ENCODE measurements around the gene WWOX.

WWOX gene

DNA sequence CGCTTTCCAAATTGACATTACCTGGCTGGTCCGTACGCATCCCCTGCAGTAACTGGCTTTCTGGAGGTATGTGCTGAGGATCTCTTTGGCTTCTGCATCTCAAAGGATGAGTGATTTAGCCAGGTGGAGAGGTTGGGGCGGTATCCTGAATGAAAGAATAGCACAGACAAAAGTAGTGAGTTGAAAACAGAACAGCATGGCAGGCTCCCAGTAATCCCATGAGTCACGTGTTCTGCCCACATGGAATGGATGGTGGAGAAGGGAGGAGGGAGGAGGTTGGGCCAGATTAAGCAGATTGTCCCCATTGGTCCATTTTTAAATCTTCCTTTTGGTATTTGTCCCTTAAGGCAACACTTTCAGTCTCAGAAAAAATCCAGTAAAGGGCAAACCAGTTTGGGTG, 176.0 kb downstream of the WWOX start:
- no peak for DNase-seq (ENCODE audit: low spot score)

DNA sequence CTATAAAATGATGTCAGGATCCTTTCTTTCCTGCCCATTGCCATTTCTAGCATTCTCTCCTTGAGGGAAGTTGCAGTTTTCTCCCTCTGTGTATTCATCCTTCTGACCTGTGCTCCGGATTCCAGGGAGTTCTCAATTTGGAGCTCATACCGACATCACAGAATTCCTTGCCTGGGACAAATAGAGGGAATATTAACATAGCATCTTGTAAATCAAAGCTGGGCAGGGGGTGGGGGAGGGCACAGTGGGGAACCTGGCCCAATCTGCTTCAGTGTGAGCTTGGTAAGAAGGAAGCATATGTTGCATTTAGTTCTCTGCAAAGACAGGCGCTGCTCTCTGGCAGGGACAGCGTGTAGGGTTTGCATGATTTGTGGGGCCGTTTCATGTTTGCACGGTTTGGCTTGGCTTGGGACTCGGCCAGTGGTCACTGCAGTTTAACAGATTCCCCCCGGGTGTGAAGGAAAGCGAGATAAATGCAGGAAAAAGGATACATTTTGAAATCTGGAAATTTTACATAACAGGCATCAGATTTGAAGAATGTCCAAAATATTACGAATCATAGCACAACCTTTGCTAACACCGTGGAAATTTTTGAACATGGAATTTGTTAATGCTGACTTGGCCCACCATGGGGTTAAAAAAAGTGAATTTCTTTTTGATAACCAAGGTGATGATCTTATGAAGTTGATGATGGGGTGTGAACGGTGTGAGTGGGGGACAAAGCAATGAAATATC, 178.0 kb downstream of the WWOX start:
- DNase-seq (ENCODE audit: low spot score) = no peak

DNA sequence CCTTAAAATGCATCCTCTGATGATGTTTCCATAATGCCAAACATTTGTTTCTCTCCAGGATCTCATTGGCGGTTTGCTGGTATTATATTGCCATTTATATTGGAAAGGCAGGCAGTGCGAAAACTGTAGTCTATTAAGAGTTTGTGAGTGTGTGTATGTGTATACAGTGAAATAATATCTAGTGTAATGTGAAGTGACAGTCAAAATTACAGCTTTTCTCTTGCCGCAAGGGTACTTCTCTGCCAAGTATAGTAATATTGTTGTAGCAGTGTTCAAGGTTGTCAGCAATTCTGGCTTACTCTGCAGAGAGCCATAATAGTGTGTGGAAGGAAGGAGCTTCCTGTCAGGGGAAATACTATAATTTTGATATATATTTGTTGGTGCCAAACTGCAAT, 178.6 kb downstream of the WWOX start:
- DNase-seq (ENCODE audit: low spot score) = no peak

DNA sequence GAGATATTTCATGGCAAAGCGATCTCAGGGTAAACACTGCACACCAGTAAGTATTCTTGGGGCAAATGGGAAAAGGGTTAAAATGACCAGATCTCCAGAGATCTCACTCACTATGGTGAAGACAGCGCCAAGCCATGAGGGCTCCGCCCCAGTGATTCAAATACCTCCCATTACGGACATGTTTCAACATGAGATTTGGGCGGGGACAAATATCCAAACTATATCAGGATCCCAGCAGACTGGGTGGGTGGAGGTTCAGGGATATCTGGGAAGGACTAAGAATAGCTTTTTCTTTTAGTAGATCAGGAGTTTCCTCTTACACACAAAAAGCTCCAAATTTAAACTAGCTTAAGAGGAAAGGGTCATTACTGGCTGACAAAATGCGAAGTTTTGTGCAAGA, 181.7 kb downstream of the WWOX start:
- no peak for DNase-seq (ENCODE audit: low spot score)

DNA sequence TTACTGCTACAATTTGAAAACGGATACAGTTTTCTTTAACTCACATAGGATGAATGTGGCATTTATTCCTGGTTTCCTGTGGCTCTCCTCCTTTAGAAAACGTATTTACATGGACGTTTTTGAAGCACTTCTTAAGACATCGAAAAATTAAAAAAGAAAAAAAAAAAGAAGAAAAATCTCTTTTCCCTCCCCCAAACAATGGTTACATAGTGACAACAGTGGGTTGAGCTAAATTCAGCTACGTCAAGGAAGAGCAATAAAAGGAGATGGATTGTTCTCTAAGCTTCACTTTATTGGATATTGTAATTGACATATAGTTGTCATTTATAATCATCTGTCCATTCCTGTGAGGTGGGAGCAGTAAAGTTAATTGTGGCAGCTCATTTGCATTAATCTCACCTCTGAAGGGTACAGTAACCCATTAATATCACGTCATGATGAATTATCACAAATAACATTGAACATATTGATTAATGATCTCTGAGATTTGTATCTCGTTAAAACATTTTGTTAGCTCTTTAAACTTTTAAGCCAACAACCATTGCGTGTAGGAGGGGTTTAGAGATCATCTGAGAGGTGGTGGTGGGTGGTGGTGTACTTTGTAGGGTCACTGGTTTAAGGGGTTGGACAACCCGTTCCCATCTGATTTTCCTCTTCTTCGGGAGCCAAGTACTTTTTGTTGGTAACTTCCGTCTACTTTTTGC, 184.2 kb downstream of the WWOX start:
- no peak for DNase-seq (ENCODE audit: low spot score)

DNA sequence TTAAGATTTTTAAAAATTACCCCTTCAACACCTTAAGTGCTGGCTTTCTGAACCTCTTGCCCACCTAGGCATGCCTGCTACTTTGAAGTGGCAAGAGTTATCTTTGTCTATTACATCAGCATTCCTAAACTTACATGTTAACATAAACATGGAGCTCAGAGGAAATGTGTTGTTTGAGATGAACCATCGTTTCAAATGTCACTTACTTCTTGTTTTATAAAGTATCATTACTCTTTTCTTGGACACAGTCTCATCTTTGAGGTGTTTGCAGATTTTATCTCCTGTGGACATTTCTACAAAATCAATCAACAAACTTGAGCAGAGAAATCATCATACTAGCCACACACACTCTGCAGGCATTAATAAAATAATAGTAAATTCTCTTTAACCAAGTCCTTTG, 184.9 kb downstream of the WWOX start:
- no peak for DNase-seq (ENCODE audit: low spot score)

DNA sequence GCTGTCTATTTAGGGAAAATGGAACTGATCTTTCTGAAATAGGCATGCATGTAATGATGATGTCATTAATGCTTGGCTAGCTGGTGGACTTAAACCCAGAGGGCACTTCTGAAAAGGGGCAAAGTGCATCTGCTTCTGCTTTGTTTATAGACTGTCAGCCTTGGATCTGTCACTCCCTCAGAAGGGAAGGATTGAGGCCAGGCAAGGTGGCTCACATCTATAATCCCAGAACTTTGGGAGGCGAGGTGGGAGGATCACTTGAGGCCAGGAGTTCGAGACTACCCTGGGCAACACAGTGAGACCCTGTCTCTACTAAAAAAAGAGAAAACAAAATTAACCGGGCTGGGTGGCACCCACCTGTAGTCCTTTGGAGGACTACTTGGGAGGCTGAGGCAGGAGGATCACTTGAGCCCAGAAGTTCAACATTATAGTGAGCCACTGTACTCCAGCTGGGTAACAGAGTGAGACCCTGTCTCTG, 185.5 kb downstream of the WWOX start:
- DNase-seq (ENCODE audit: low spot score) = no peak

DNA sequence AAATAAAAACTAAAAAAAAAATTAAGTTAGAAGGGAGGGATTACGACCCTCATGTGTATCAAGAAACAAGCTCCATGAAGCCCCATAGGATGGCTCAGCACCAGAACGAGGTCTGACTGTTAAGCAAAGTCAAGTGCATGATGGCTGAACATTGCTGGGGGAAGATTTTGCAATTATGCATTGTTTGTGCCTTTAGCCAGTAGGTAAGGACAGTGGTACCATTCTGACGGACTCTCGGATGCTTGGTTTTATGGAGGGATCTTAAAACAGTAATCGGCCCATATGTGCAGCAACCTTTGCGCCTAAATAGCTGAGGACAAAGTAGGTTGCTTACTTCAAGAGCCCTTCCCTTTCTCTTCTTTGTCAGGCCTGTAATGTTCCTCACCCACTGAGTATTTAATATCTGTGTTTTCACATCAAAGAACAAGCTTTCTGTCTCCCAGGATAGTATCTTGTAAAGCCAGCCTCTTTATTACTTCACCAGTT, 186.0 kb downstream of the WWOX start:
- no peak for DNase-seq (ENCODE audit: low spot score)

DNA sequence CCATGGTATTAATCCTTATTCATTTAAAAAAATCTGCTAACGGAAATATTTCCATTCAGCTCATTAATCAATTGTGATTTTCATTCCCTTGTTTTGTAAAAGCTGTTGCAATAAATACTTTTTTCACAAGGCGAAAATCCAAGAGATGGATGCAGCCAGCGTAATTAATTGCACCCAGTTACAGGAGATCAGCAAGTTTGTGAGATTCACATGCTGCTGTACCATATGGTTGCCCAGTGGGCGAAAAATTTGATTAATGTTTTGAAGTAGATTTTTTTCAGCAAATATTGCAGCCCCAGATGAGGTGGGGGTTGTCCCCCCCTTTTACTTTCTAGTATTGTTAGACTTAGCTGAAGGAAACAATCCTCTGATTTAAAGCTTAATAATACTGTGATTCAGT, 186.6 kb downstream of the WWOX start:
- DNase-seq (ENCODE audit: low spot score) = no peak

DNA sequence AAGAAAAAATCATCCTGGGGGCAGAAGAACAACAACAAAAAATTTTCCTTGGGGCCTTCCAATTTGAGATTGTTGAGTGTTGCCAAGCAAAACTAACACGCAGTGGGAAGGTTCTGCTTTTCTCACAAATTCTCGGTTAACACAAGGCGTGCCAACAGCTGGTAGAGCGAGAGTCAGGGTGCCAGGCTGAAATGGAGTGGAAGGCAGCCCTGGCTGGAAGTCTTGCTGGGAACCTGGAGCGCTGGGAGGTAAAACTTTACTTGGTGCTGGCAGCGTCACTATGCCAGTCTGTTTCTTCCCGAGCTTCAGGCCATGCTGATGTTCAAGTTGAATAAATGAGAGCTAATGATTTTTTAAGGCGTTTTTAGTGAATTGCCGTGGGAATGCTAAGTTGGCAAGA, 189.4 kb downstream of the WWOX start:
- no peak for DNase-seq (ENCODE audit: low spot score)

DNA sequence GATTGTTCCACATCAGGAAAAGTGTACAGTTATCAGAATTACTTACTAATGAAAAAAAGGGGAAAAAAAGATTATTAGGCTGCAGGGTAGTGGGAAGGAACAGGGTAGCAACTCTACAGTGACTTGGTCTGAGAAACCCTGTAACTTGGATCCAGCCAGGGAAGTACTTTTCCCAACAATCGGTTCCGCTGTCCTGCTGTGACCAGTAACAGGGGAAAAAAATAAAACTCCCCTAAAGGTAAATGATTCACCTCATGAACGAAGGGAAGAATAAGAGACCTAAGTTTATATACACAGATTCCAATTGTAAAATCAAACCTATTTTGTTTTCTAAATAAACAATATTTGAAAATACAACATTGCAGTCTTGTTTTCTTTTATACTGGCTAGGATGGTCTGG, 189.9 kb downstream of the WWOX start:
- no peak for DNase-seq (ENCODE audit: low spot score)

DNA sequence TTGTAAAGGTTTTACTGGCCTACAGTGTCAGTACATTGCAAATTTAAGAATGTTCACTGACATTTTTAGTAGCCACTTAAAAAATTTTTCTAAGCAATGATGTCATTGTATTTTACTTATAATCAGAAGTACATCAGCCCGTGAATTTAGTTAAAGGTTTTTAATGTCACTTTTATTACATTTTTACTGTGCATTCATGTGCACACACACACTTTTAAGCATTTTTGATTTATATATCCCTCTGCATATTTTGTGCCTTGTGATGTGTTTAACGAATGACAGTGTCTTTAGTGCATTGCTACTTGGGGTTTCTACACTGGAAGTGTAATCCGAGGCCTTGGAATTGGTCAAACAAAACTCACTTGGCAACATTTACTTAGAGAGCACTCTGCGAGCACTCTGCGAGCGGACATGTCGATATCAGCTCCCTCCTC, 190.4 kb downstream of the WWOX start:
- DNase-seq (ENCODE audit: low spot score) = no peak

DNA sequence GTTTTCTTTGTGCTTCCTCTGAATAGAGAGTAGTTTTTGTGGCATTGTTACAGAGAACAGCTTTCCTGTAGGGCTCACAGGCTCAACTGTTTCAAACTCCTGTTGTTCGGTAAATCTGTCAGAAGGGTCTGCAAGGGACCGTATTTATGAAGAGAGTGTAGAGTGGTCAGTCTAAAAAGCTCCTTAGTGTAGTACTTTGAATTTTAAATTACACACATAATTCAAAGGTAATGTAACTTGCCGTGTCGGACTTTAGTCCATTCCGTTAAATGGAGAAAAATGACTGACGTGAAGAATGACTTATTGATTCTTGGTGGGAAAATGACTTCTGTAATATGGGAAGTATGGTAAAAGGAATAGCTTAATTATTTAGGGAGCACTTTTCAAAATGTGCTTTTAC, 190.9 kb downstream of the WWOX start:
- DNase-seq (ENCODE audit: low spot score) = no peak

DNA sequence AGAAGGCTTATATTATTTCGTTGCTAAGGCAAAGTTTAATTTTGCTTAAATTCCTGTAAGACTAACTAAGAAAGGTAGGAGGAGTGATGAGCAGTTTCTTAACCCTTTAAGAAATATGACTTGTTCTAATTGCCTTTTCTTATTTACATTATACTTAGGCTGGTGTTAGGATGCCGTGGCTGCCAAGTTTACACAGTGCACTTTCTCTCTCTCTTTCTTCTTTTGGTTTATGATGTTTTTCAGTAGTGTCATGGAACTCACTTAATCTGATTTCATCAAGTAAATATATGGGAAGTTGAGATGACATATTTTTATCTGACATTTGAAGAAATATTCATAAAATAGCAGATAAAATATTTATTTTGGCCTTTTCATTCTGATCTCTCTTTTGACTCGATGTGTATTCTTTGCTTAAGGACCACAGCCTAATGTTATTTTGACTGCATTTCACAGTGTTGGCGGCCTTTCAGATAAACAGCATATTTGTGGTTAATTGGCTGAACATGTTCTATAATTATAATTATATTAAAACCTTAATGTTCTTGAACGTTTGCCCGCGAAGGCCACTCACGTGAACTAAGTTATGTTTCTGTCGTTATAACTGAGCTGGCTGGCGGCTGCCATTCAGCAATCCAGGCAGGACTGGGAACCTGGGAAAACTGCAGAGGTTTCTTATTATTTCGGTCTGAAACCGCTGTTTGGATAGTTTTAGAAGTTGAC, 191.6 kb downstream of the WWOX start:
- DNase-seq (ENCODE audit: low spot score) = no peak

DNA sequence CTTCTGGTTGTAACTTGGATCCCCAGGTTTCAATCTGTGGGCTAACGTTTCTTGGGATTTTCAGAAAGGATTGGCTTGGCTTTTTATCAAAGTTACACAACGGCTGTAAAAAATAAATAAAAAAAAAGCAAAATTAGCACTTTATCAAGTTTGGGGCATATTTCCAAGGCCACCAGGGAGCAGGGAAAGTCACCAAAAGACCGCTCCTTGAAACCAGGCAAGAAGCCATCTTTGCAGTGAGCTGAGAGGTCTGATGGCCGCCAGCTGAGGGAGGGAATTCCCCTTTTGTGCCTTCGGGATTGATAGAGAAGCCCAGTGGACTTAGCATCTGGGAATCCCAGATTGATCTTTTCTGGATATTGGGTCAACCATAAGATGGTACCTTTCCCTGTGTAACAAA, 192.2 kb downstream of the WWOX start:
- no peak for DNase-seq (ENCODE audit: low spot score)

DNA sequence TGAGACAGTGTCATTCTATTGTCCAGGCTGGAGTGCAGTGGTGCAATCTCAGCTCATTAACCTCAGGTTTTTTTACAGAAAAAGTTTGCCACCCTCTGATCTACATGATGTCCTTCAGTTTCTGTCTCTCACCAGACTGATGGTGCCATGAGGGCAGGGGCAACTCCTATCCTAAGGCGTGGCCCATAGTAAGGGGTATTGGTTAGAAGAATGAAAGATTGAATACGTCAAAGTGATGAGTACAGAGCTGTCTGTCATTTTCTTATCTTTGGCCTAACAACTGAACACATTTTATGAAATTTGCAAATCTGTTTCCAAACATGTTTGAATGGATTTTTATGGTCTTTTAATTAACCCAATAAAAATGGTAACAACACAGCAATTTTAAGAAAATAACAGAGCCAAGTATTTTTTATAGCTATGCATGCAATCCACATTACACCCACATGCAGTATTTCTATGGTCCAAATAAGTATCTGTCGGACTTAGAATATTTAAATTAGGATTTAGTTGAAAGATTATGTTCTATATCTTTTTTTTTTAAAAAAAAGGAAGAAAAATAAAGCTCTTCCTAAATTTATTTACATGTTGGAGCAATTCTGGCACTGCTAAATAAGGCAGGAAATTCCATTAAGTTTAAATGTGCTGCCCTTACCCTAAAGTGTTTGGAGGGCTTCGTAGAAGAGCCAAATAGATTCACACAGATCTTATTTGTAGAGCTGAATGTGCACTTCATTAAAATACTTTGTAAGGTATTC, 192.8 kb downstream of the WWOX start:
- DNase-seq (ENCODE audit: low spot score) = no peak

DNA sequence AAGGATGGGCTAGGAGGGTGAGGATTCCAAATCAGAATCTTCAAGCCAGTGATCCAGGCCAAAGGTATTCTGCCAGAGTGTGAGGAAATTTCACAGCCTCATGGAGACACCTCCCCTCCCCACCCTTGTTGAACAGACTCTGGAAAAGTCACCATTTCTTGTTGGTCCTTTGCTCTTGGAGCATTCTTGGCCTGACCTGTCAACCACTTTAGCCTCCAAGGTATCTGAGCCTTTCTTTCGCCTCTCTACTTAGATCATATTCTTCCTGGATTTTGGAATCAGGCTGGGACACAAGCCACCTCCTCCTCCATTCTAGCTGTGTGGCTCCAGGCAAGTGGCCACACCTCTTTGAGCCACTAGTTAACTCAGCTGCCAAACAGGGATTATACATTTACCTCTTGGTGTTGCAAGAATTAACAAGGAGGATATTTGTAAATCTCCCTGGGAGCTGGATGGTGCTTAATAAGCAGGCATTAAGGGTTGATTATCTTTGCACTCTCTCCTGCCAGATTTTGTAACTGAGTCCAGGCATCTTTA, 193.5 kb downstream of the WWOX start:
- no peak for DNase-seq (ENCODE audit: low spot score)

DNA sequence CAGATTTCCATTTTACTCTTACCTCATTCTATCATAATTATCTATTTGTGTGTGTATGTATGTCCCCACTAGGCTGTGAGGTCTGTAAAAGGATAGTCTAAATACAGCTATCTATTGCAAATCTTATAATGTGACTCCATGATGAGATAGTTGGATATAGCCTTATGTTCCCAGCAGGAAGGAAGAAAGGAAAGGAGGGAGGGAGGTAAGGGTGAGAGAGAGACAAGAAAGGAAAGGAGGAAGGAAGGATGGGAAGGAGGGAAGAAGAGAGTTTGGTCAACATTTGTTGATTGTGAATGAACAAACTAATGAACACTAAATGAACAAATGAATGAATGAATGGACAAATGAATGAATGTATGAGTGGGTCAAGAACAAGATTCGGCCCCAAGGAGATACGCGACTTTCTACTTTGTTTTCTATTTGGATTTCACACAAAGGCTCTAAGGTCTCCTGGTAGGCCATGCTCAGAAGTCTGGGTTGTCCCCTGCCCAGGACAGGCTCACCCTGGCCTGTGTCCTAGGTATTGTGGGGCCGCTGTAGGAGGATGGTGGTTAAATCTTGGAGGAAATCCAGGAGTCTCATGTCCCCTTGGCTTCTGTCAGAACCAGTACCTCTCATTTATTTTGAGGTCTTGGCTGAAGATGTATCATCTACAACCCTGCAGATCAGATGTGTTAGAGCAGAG, 195.2 kb downstream of the WWOX start:
- no peak for DNase-seq (ENCODE audit: low spot score)

DNA sequence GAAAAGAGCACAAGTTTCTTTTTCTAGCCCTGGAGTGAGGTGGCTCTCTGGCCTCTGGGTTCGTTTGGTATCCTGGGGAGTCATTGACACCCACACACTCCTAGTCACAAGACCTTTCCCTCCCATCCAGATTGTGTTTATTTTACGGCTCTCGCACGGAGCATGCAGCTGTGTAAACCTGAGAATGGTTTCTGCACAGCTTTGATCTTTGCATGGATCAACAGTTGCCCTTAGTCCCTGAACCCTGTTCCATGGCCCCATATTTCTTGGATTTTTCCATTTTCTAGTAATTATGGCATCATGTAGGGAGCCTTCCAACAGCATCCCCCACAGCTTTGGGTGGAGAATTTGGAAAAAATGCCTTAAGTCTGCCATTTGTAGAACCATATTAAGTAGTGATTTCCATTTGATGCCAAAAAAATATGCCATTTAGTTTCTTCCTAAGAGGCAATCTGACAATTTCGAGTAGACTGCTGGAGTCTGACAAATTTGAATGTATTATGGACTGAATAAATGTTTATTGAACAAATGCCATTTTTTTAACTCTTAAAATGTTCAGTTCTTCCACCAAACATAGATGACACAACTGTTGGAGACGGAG, 197.7 kb downstream of the WWOX start:
- no peak for DNase-seq (ENCODE audit: low spot score)

DNA sequence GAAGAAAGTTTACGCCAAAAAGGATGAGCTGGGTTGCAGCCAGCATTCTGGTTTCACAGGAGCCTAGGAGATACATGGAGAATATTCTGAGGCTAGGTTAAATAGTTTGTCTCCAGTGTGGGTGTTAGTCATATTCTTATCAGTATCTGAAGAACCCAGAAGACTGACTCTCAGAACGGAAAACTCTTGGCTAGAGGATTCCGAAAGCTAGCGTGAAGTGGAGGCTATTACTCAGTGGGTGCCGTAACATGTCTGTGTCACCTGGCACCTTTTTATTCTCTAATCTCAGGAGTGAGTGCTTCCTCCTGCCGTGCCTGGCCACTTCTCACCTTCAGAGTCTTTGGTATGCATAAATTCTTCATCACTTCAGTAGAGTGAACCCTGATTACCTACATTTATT, 199.5 kb downstream of the WWOX start:
- DNase-seq (ENCODE audit: low spot score) = no peak

DNA sequence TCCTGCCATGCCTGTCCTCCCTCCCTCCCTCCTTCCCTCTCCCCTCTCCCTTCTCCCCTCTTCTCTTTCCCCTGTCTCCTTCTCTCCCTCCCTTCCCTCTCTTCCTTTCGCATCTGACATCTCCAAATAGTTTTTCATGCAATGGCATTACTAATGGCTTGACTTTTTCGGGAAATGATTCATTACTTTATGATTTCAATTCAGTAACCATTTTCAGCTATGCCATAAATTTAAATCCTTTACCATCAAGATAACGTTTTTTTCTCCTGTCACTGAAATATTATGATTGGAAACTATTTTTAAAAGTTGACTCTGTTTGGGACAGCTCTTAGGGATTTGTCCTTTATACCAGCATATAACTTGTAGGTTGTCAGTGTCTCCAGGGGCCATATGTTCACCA, 201.0 kb downstream of the WWOX start:
- DNase-seq (ENCODE audit: low spot score) = no peak

Data from RKO (cell line).